K562 (cell line): ENCODE measurements around the gene NKG7. TPM values are rescaled to one million over a fixed set of nuclear protein-coding genes. Genes with fewer than 3 reads are reported as not detected.

Experiments used
- BMI1 ChIP-seq: fragments of 150-350 bp; IDR thresholded peaks from 2 replicates; pipeline ENCODE4 v1.6.1; 2014; ENCODE audit warnings: low read length
- BRD4 ChIP-seq: fragments of 200-600 bp; sonication (generic); IDR thresholded peaks from 2 replicates; pipeline ENCODE4 v1.6.1; 2017; ENCODE audit warnings: inconsistent platforms
- CREM ChIP-seq: IDR thresholded peaks from 2 replicates; pipeline ENCODE4 v1.6.1; 2014; ENCODE audit warnings: antibody characterized with exemption, low read depth
- ILK ChIP-seq: fragments of 450-650 bp; IDR thresholded peaks from 2 replicates; pipeline ENCODE4 v1.6.1; 2016; ENCODE audit warnings: missing genetic modification characterization, low read depth, mild to moderate bottlenecking, missing compliant biosample characterization, moderate library complexity, borderline replicate concordance
- KLF16 ChIP-seq: IDR thresholded peaks from 2 replicates; pipeline ENCODE4 v1.6.1; 2016; ENCODE audit warnings: antibody characterized with exemption
- MYNN ChIP-seq, 2 experiments: sonication (generic); formaldehyde crosslinking in 1 of 2; IDR thresholded peaks; 2 replicates each; pipeline versions ENCODE4 v1.5.0 to v1.6.1; 2016 to 2020; ENCODE audit warnings: antibody characterized with exemption in 1 of 2, missing genetic modification reagents in 1 of 2
- NELFE ChIP-seq: IDR thresholded peaks from 2 replicates; pipeline ENCODE4 v1.6.1; 2011; ENCODE audit warnings: mild to moderate bottlenecking; ENCODE audit not compliant: insufficient read depth, insufficient read length
- NR3C1 ChIP-seq: sonication (generic); formaldehyde crosslinking; IDR thresholded peaks from 2 replicates; pipeline ENCODE4 v1.8.1; 2022; ENCODE audit warnings: missing genetic modification reagents
- PCBP2 ChIP-seq: fragments of 200-400 bp; formaldehyde crosslinking; IDR thresholded peaks from 2 replicates; pipeline ENCODE4 v1.6.1; 2018; ENCODE audit warnings: low read length, low read depth, mild to moderate bottlenecking, moderate library complexity; ENCODE audit not compliant: poor library complexity, severe bottlenecking
- POLR2AphosphoS5 ChIP-seq: IDR thresholded peaks from 2 replicates; pipeline ENCODE4 v1.6.1; 2011; ENCODE audit warnings: mild to moderate bottlenecking, low read depth, low read length, moderate library complexity; ENCODE audit not compliant: control insufficient read depth, insufficient read depth
- PTBP1 ChIP-seq: fragments of 200-400 bp; formaldehyde crosslinking; IDR thresholded peaks from 2 replicates; pipeline ENCODE4 v1.6.1; 2017; ENCODE audit warnings: low read depth, low read length
- RCOR1 ChIP-seq, 2 experiments: IDR thresholded peaks; 2 replicates each; pipeline ENCODE4 v1.6.1; 2012; ENCODE audit warnings: low read depth in 2 of 2, low read length in 2 of 2, borderline replicate concordance in 1 of 2, improper control_type of control experiment in 1 of 2
- TAF9B ChIP-seq: fragments of 450-650 bp; IDR thresholded peaks from 2 replicates; pipeline ENCODE4 v1.6.1; 2018; ENCODE audit warnings: mild to moderate bottlenecking; ENCODE audit not compliant: partially characterized antibody
- TEAD1 ChIP-seq, 2 experiments: fragments of 450-650 bp in 1 of 2; sonication (generic) in 1 of 2; formaldehyde crosslinking; IDR thresholded peaks; 2 replicates each; pipeline versions ENCODE4 v1.4.0 to v1.8.0; 2020 to 2022; ENCODE audit warnings: mild to moderate bottlenecking in 2 of 2, missing genetic modification reagents in 1 of 2
- ZBTB7A ChIP-seq: IDR thresholded peaks from 2 replicates; pipeline ENCODE4 v1.6.1; 2011; ENCODE audit warnings: low read depth, mild to moderate bottlenecking, low read length, moderate library complexity, borderline replicate concordance; ENCODE audit not compliant: control insufficient read depth
- ZNF239 ChIP-seq: fragments of 250-450 bp; sonication (Bioruptor Pico); IDR thresholded peaks from 2 replicates; pipeline ENCODE4 v1.4.0; 2020; ENCODE audit warnings: mild to moderate bottlenecking
- ZNF408 ChIP-seq: fragments of 250-450 bp; sonication (Bioruptor Pico); IDR thresholded peaks from 2 replicates; pipeline ENCODE4 v1.4.0; 2020; ENCODE audit warnings: low read depth, mild to moderate bottlenecking, moderate library complexity
- ZNF699 ChIP-seq: fragments of 250-450 bp; sonication (Bioruptor Pico); IDR thresholded peaks from 2 replicates; pipeline ENCODE4 v1.8.0; 2021; ENCODE audit warnings: mild to moderate bottlenecking, moderate library complexity; ENCODE audit not compliant: insufficient replicate concordance
- polyA plus RNA-seq, 8 experiments: library from polyadenylated mRNA; depleted of rRNA in 4 of 8; stranded (reverse) in 5 of 8; unstranded in 3 of 8; fragments of >200 nt; fragmentation: Nextera tagmentation in 2 of 8; fragmentation: Illumina TruSeq in 1 of 8; extraction: Ambion mirVana in 2 of 8; extraction: Trizol in 1 of 8; gene quantifications; 2 replicates each; pipeline versions ENCODE4 v1.2.1 to v1.2.3, GENCODE V29; 2011 to 2014; ENCODE audit warnings: inconsistent platforms in 1 of 8, missing spikeins in 1 of 8
- total RNA-seq, 7 experiments: library from RNA; depleted of rRNA in 6 of 7; stranded (reverse); fragments of >200 nt in 6 of 7; fragmentation: Illumina TruSeq in 2 of 7; extraction: Trizol in 2 of 7; gene quantifications; 2 replicates each; pipeline versions ENCODE4 v1.2.1 to v1.2.3, GENCODE V29; 2011 to 2021; ENCODE audit warnings: low replicate concordance in 1 of 7
- TF ChIP-seq, protein P1 (sequence below): fragments of 450-650 bp; IDR thresholded peaks from one replicate; pipeline ENCODE4 v1.6.1; 2018; ENCODE audit warnings: mild to moderate bottlenecking, moderate library complexity; ENCODE audit not compliant: partially characterized antibody
- TF ChIP-seq, protein P2 (sequence below): fragments of 450-650 bp; IDR thresholded peaks from 2 replicates; pipeline ENCODE4 v1.6.1; 2016; ENCODE audit warnings: borderline replicate concordance
- TF ChIP-seq, protein P3 (sequence below): fragments of 250-450 bp; sonication (Bioruptor Pico); IDR thresholded peaks from 2 replicates; pipeline ENCODE4 v1.4.0; 2020; ENCODE audit warnings: mild to moderate bottlenecking, moderate library complexity

The NKG7 gene
- total and polyA plus RNA-seq, 9 of the 15 experiments (the other 6 are each of a cell fraction or from before 2014, with no cell fraction given) = 0.30 to 0.70 (median 0.51) TPM; not detected in 2

DNA sequence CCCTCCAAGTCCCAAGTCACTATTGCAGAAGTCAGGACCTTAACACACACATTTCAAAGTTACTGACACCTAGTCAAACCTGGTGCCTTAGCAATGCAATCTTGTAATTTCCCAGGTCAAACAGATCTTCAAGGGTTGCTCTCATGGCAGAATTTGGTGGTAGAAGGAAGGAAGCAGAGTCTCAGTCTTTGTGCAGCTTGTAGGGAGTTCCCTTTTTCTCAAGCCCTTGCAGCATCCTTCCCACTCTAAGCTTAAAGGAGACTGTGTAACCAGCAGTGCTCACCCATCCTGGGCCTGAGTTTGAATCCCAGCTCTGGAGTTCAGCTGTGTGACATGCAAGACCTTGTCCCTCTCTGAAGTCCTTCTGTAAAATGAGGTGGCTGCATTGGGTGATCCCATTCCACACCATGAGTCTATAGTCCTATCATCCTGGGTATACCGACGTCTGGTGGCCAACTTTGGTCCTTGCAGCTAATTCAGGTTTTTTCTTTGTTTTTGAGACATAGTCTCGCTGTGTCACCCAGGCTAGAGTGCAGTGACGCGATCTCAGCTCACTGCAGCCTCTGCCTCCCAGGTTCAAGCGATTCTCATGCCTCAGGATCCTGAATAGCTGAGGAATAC is 35.2 kb upstream of the NKG7 start (continued):
- TF ChIP-seq RCOR1 (IDR thresholded peaks at IDR 0.05; ENCODE audit: borderline replicate concordance in 1 of 2, low read depth in 2 of 2, low read length in 2 of 2) (0 out of 4 replicates have a peak, but pooled peaks of 1 of the 2 experiments have one; percentile 17), ILK (tag) (no peak), PCBP2 (no peak), NELFE (no peak), ZNF699 (no peak), MYNN (IDR thresholded peaks at IDR 0.05) (no peak), MYNN (CRISPR knock-in tag; IDR thresholded peaks at IDR 0.05) (no peak), KLF16 (peak; percentile 49; the same call in 1 of the 2 replicates), ZNF408 (CRISPR knock-in tag) (no peak), ZBTB7A (no peak), CREM (no peak), POLR2AphosphoS5 (no peak), PTBP1 (no peak), TEAD1 (CRISPR knock-in tag; IDR thresholded peaks at IDR 0.05) (no peak), TAF9B (no peak), NR3C1 (CRISPR knock-in tag) (no peak), BMI1 (no peak), ZNF239 (CRISPR knock-in tag) (no peak), BRD4 (no peak)
- TF ChIP-seq, protein P1, sequence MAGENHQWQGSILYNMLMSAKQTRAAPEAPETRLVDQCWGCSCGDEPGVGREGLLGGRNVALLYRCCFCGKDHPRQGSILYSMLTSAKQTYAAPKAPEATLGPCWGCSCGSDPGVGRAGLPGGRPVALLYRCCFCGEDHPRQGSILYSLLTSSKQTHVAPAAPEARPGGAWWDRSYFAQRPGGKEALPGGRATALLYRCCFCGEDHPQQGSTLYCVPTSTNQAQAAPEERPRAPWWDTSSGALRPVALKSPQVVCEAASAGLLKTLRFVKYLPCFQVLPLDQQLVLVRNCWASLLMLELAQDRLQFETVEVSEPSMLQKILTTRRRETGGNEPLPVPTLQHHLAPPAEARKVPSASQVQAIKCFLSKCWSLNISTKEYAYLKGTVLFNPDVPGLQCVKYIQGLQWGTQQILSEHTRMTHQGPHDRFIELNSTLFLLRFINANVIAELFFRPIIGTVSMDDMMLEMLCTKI = no peak
- TF ChIP-seq, protein P2, sequence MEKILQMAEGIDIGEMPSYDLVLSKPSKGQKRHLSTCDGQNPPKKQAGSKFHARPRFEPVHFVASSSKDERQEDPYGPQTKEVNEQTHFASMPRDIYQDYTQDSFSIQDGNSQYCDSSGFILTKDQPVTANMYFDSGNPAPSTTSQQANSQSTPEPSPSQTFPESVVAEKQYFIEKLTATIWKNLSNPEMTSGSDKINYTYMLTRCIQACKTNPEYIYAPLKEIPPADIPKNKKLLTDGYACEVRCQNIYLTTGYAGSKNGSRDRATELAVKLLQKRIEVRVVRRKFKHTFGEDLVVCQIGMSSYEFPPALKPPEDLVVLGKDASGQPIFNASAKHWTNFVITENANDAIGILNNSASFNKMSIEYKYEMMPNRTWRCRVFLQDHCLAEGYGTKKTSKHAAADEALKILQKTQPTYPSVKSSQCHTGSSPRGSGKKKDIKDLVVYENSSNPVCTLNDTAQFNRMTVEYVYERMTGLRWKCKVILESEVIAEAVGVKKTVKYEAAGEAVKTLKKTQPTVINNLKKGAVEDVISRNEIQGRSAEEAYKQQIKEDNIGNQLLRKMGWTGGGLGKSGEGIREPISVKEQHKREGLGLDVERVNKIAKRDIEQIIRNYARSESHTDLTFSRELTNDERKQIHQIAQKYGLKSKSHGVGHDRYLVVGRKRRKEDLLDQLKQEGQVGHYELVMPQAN = no peak
- TF ChIP-seq, protein P3, sequence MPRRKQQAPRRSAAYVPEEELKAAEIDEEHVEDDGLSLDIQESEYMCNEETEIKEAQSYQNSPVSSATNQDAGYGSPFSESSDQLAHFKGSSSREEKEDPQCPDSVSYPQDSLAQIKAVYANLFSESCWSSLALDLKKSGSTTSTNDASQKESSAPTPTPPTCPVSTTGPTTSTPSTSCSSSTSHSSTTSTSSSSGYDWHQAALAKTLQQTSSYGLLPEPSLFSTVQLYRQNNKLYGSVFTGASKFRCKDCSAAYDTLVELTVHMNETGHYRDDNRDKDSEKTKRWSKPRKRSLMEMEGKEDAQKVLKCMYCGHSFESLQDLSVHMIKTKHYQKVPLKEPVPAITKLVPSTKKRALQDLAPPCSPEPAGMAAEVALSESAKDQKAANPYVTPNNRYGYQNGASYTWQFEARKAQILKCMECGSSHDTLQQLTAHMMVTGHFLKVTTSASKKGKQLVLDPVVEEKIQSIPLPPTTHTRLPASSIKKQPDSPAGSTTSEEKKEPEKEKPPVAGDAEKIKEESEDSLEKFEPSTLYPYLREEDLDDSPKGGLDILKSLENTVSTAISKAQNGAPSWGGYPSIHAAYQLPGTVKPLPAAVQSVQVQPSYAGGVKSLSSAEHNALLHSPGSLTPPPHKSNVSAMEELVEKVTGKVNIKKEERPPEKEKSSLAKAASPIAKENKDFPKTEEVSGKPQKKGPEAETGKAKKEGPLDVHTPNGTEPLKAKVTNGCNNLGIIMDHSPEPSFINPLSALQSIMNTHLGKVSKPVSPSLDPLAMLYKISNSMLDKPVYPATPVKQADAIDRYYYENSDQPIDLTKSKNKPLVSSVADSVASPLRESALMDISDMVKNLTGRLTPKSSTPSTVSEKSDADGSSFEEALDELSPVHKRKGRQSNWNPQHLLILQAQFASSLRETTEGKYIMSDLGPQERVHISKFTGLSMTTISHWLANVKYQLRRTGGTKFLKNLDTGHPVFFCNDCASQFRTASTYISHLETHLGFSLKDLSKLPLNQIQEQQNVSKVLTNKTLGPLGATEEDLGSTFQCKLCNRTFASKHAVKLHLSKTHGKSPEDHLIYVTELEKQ (CRISPR knock-in tag) = no peak
